ENCODE data around the gene PWP2.
"Not testable (repeated sequence)": the region's sequence is repeated elsewhere in the genome, so short reads cannot be mapped to it uniquely, and the experiment has no call there.

Gene PWP2

GRCh38 chr21:44107026-44107501 is at the start of gene PWP2:
Gene PWP2 (plus strand): TSS chr21:44107399. CDS start chr21:44107417, 18 bp downstream.
- H3K9me3 ChIP-seq (ENCODE audit: control insufficient read depth, low read depth, low read length); H3K9ac ChIP-seq (ENCODE audit: low read length); H3K27me3 ChIP-seq (ENCODE audit: control insufficient read depth, insufficient read depth, low read length); H3K36me3 ChIP-seq (ENCODE audit: control insufficient read depth, low read depth, low read length); H3K4me3 ChIP-seq (ENCODE audit: low read length); H3K27ac ChIP-seq (ENCODE audit: low read length); H3K4me1 ChIP-seq (ENCODE audit: control insufficient read depth, low read depth, low read length): not testable (repeated sequence)

- no peak overlapping the region for H3K27ac ChIP-seq (ENCODE audit: low read length)
- H3K27me3 ChIP-seq (ENCODE audit: control insufficient read depth, insufficient read depth, low read length), result no peaks in the 10 kb centered on the region
- no peaks in the 10 kb centered on the region for H3K9me3 ChIP-seq (ENCODE audit: control insufficient read depth, low read depth, low read length)
- no peaks in the 10 kb centered on the region for H3K4me1 ChIP-seq (ENCODE audit: control insufficient read depth, low read depth, low read length)
- H3K9ac ChIP-seq (ENCODE audit: low read length), result no peak overlapping the region
- no peak overlapping the region for H3K4me3 ChIP-seq (ENCODE audit: low read length)
- peaks cover 17% of the 10 kb centered on the region for H3K36me3 ChIP-seq (ENCODE audit: control insufficient read depth, low read depth, low read length)
These were observed 49.1 kb upstream of the PWP2 start for GRCh38 chr21:44057960-44058651.

GRCh38 chr21:44058652-44058964 is 48.6 kb upstream of the PWP2 start:
- Histone ChIP-seq H3K27ac (ENCODE audit: low read length) (no peak overlapping the region), H3K9ac (ENCODE audit: low read length) (no peak overlapping the region), H3K4me1 (ENCODE audit: control insufficient read depth, low read depth, low read length) (no peaks in the 10 kb centered on the region), H3K27me3 (ENCODE audit: control insufficient read depth, insufficient read depth, low read length) (no peaks in the 10 kb centered on the region), H3K9me3 (ENCODE audit: control insufficient read depth, low read depth, low read length) (no peaks in the 10 kb centered on the region), H3K36me3 (ENCODE audit: control insufficient read depth, low read depth, low read length) (peaks cover 21% of the 10 kb centered on the region), H3K4me3 (ENCODE audit: low read length) (no peak overlapping the region)

- Histone ChIP-seq H3K36me3 (ENCODE audit: control insufficient read depth, low read depth, low read length) (peaks cover 25% of the 10 kb centered on the region), H3K4me1 (ENCODE audit: control insufficient read depth, low read depth, low read length) (no peaks in the 10 kb centered on the region), H3K9ac (ENCODE audit: low read length) (no peak overlapping the region), H3K27ac (ENCODE audit: low read length) (no peak overlapping the region), H3K27me3 (ENCODE audit: control insufficient read depth, insufficient read depth, low read length) (no peaks in the 10 kb centered on the region), H3K9me3 (ENCODE audit: control insufficient read depth, low read depth, low read length) (no peaks in the 10 kb centered on the region), H3K4me3 (ENCODE audit: low read length) (no peak overlapping the region)
These were observed 48.2 kb upstream of the PWP2 start for GRCh38 chr21:44058981-44059380.

DNA sequence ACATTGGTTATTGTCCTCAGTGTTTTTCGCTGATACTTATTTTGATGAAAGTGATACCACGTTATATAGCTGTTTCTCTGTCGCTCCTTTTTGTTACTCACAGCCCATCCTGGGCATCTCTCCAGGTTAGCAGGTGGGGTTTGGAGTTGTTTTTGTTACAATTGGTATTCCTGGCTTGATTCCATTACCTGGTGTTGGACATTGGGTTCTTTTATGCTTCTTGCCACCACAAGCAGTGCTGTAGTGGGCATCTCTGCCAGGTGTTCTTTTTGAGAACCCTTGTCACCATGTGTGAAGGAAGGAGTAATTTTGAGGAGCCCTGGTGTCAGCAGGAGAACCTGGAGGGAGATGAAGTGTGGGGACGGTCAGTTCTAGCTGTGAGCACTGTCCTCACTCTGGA is 47.5 kb upstream of the PWP2 start:
- Histone ChIP-seq H3K27me3 (ENCODE audit: control insufficient read depth, insufficient read depth, low read length) (no peaks in the 10 kb centered on the region), H3K9ac (ENCODE audit: low read length) (no peak overlapping the region), H3K4me1 (ENCODE audit: control insufficient read depth, low read depth, low read length) (no peaks in the 10 kb centered on the region), H3K27ac (ENCODE audit: low read length) (no peak overlapping the region), H3K36me3 (ENCODE audit: control insufficient read depth, low read depth, low read length) (peaks cover 31% of the 10 kb centered on the region), H3K4me3 (ENCODE audit: low read length) (no peak overlapping the region), H3K9me3 (ENCODE audit: control insufficient read depth, low read depth, low read length) (no peaks in the 10 kb centered on the region)

GRCh38 chr21:44062380-44062779 is 44.8 kb upstream of the PWP2 start:
- Histone ChIP-seq H3K4me1 (ENCODE audit: control insufficient read depth, low read depth, low read length) (no peaks in the 10 kb centered on the region), H3K9me3 (ENCODE audit: control insufficient read depth, low read depth, low read length) (no peaks in the 10 kb centered on the region), H3K27me3 (ENCODE audit: control insufficient read depth, insufficient read depth, low read length) (no peaks in the 10 kb centered on the region), H3K9ac (ENCODE audit: low read length) (no peak overlapping the region), H3K27ac (ENCODE audit: low read length) (no peak overlapping the region), H3K36me3 (ENCODE audit: control insufficient read depth, low read depth, low read length) (peaks cover 45% of the 10 kb centered on the region), H3K4me3 (ENCODE audit: low read length) (no peak overlapping the region)

DNA sequence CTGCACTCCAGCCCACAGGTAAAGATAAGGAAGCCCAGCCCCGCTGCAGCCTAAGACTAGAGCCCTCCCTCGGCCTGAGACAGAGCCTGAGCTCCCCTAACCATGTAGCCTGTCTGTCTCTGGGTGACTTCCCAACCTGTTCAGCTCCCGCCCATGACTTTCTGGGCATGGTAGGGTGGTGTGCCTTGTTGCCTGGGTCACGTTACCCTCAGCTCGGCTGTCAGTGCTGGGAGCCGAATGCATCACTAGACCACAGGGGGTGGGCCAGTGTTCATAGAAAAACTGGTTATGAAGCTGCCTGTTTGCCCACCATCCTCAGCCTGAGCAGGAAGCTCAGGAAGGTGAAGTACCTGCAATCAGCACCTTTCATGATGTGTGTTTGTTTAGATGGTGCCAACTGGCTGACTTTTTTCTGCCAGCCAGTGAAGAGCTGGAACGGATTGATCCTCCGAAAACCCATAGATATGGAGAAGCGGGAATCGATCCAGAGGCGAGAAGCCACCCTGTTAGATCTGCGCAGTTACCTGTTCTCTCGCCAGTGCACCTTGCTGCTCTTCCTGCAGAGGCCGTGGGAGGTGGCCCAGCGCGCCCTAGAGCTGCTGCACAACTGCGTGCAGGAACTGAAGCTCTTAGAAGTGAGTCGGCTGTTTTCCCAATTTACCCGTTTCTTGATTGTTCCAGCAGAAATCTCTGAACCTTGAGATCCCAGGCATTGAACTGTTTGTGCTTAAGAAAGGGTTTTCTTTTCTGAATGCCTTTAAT is 43.9 kb upstream of the PWP2 start:
- H3K27me3 ChIP-seq (ENCODE audit: control insufficient read depth, insufficient read depth, low read length), result no peaks in the 10 kb centered on the region
- H3K9me3 ChIP-seq (ENCODE audit: control insufficient read depth, low read depth, low read length), result no peaks in the 10 kb centered on the region
- H3K4me3 ChIP-seq (ENCODE audit: low read length), result no peak overlapping the region
- H3K4me1 ChIP-seq (ENCODE audit: control insufficient read depth, low read depth, low read length), result no peaks in the 10 kb centered on the region
- H3K36me3 ChIP-seq (ENCODE audit: control insufficient read depth, low read depth, low read length), result peaks cover 46% of the 10 kb centered on the region
- no peak overlapping the region for H3K9ac ChIP-seq (ENCODE audit: low read length)
- no peak overlapping the region for H3K27ac ChIP-seq (ENCODE audit: low read length)

DNA sequence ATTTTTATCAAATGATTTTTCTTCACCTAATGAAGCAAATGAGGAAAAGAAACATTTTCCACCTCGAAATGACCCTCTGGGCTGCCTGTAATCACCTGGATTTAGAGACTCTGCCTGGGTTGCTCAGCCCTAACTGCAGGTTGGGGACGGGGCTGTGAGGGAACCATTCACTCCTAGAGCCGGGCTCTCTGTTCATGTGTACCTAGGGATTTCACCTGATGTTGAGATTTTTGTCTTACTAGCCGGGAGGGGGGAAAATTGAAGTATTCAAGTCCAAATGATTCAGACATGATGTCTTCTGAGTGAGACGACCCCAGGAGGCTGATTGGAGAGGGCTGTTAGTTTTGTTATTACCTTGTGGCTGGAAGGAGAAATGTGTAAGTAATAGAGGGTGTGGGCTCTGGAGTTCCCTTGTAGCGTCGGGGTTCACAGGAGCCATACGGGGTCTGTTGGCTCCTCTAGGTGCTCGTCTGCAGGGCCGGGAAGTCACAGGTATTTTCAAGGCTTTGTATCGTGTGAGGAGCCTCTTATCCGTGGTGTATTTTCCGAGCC is 42.3 kb upstream of the PWP2 start:
- Histone ChIP-seq H3K9ac (ENCODE audit: low read length) (no peak overlapping the region), H3K9me3 (ENCODE audit: control insufficient read depth, low read depth, low read length) (no peaks in the 10 kb centered on the region), H3K36me3 (ENCODE audit: control insufficient read depth, low read depth, low read length) (peaks cover 45% of the 10 kb centered on the region), H3K4me3 (ENCODE audit: low read length) (no peak overlapping the region), H3K27me3 (ENCODE audit: control insufficient read depth, insufficient read depth, low read length) (no peaks in the 10 kb centered on the region), H3K4me1 (ENCODE audit: control insufficient read depth, low read depth, low read length) (no peaks in the 10 kb centered on the region), H3K27ac (ENCODE audit: low read length) (no peak overlapping the region)

GRCh38 chr21:44065428-44065827 is 41.8 kb upstream of the PWP2 start:
- peaks cover 45% of the 10 kb centered on the region for H3K36me3 ChIP-seq (ENCODE audit: control insufficient read depth, low read depth, low read length)
- no peaks in the 10 kb centered on the region for H3K9me3 ChIP-seq (ENCODE audit: control insufficient read depth, low read depth, low read length)
- H3K27me3 ChIP-seq (ENCODE audit: control insufficient read depth, insufficient read depth, low read length), result no peaks in the 10 kb centered on the region
- H3K27ac ChIP-seq (ENCODE audit: low read length), result no peak overlapping the region
- no peak overlapping the region for H3K9ac ChIP-seq (ENCODE audit: low read length)
- H3K4me3 ChIP-seq (ENCODE audit: low read length), result no peak overlapping the region
- no peaks in the 10 kb centered on the region for H3K4me1 ChIP-seq (ENCODE audit: control insufficient read depth, low read depth, low read length)

DNA sequence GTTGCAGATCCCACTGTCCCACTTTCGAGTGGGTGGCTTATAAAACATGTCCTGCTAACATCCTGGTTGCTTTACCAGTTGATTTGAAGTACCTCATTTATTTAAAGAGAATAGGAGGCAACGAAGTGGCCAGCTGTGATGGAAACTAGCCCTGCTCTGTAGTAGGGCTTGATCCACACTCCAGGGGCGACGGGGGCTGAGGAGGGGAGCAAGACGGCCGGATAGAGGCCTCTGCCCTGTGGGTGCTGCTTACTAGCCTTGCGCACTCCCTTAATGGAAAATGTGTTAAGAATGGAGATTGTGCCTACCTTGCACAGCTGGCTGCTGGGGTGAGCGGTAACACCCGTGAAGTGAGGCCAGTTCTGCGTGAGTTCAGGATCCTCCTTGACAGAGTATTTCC is 41.1 kb upstream of the PWP2 start:
- no peak overlapping the region for H3K27ac ChIP-seq (ENCODE audit: low read length)
- H3K9ac ChIP-seq (ENCODE audit: low read length), result no peak overlapping the region

GRCh38 chr21:44067011-44067839 is 40.0 kb upstream of the PWP2 start:
- Histone ChIP-seq H3K4me1 (ENCODE audit: control insufficient read depth, low read depth, low read length) (no peaks in the 10 kb centered on the region), H3K27me3 (ENCODE audit: control insufficient read depth, insufficient read depth, low read length) (no peaks in the 10 kb centered on the region), H3K36me3 (ENCODE audit: control insufficient read depth, low read depth, low read length) (peaks cover 48% of the 10 kb centered on the region), H3K4me3 (ENCODE audit: low read length) (no peak overlapping the region), H3K27ac (ENCODE audit: low read length) (no peak overlapping the region), H3K9me3 (ENCODE audit: control insufficient read depth, low read depth, low read length) (no peaks in the 10 kb centered on the region), H3K9ac (ENCODE audit: low read length) (no peak overlapping the region)

More for the DNA sequence above, 41.1 kb upstream of the PWP2 start:
- peaks cover 48% of the 10 kb centered on the region for H3K36me3 ChIP-seq (ENCODE audit: control insufficient read depth, low read depth, low read length)
- no peaks in the 10 kb centered on the region for H3K4me1 ChIP-seq (ENCODE audit: control insufficient read depth, low read depth, low read length)
- H3K4me3 ChIP-seq (ENCODE audit: low read length), result no peak overlapping the region
- H3K9me3 ChIP-seq (ENCODE audit: control insufficient read depth, low read depth, low read length), result no peaks in the 10 kb centered on the region
- no peaks in the 10 kb centered on the region for H3K27me3 ChIP-seq (ENCODE audit: control insufficient read depth, insufficient read depth, low read length)
